Measurements from ENCODE around the gene REM1.

DNA sequence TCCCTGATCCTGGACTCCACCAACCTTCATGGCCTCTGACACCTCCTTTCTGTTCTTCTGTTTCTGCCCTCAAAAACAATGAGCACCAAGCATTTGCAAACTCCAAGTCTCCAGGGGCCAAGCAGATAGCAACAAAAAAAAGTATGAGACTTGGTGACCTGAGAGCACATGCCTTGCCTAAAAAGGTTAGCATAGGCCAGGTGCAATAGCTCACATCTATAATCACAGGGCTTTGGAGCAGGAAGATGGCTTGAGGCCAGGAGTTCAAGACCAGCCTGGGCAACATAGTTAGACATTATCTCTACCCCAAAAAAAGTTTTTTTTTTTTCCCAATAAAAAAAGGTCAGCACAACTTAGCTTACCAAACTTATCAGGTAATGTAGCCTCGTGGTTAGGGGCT, 25.4 kb downstream of the REM1 start:
- TF ChIP-seq POLR2A (IDR thresholded peaks at IDR 0.05; ENCODE audit: low read length), result no peak
- no peak for TF ChIP-seq GATA1 (IDR thresholded peaks at IDR 0.05; ENCODE audit: low read depth, low read length)
